ENCODE data around the gene IL1RAPL1. TPM values are rescaled to one million over a fixed set of nuclear protein-coding genes. Genes with fewer than 3 reads are reported as not detected.

IL1RAPL1 gene
- total and polyA plus RNA-seq, 2 experiments from 2014 or later, result 0.18 to 0.49 TPM

GRCh38 chrX:29225670-29226069 is 638.4 kb downstream of the IL1RAPL1 start:
- Histone ChIP-seq H3K79me2 (replicated peaks; ENCODE audit: insufficient read depth) (no peaks in the 10 kb centered on the region), H2AFZ (no peak overlapping the region), H3K36me3 (ENCODE audit: insufficient read depth) (no peaks in the 10 kb centered on the region), H3K9me2 (ENCODE audit: insufficient read depth) (no peaks in the 10 kb centered on the region), H3K4me2 (no peak overlapping the region), H3F3A (replicated peaks; ENCODE audit: low read depth) (no peaks in the 10 kb centered on the region), H4K20me1 (replicated peaks; ENCODE audit: insufficient read depth) (no peaks in the 10 kb centered on the region), H3K27ac (ENCODE audit: low read depth) (no peak overlapping the region), H3K4me1 (ENCODE audit: insufficient read depth) (no peaks in the 10 kb centered on the region), H3K4me3 (no peak overlapping the region), H3K27me3 (ENCODE audit: insufficient read depth) (peaks cover 97% of the 10 kb centered on the region)
- Mint-ChIP-seq H3K27me3 (ENCODE audit: insufficient read depth, low read depth, poor library complexity) (peaks cover 68% of the 10 kb centered on the region), H3K27ac (no peak overlapping the region), H3K36me3 (ENCODE audit: low read depth) (no peaks in the 10 kb centered on the region), H3K4me1 (no peaks in the 10 kb centered on the region), H3K9me3 (no peaks in the 10 kb centered on the region; the same call in 1 of the 3 replicates), H3K4me3 (no peak overlapping the region)
- peak; percentile 95 for ATAC-seq
- TF ChIP-seq ETS1 (IDR thresholded peaks at IDR 0.05), result no peak
- peak; percentile 75; the same call in 1 of the 2 replicates for TF ChIP-seq NANOG (IDR thresholded peaks at IDR 0.05; ENCODE audit: borderline replicate concordance)
- no peak for TF ChIP-seq CTCF (conservative IDR thresholded peaks at IDR 0.05; ENCODE audit: low read depth in 2 of 2)
- TF ChIP-seq POLR2AphosphoS5 (IDR thresholded peaks at IDR 0.05; ENCODE audit: low read depth), result peak; percentile 82
- no peak for TF ChIP-seq ZNF462 (CRISPR knock-in tag; IDR thresholded peaks at IDR 0.05)
- no peak for TF ChIP-seq EZH2 (IDR thresholded peaks at IDR 0.05; ENCODE audit: low read depth, unreplicated experiment)
- no peak for TF ChIP-seq REST (IDR thresholded peaks at IDR 0.05; ENCODE audit: unreplicated experiment)
- peak; percentile 88 for DNase-seq (ENCODE audit: low spot score)

All from GM23338 (cell line).